SW480 (cell line): Measurements from ENCODE around the gene CDH13.

ENCODE experiments used
- DNase-seq: peaks from one replicate; pipeline ENCODE4 v3.0.0-alpha.2; 2016; ENCODE audit warnings: low spot score

The CDH13 gene

GRCh38 chr16:83842291-83842690, 1215.5 kb downstream of the CDH13 start:
- DNase-seq = no peak

GRCh38 chr16:83842756-83843507, 1216.2 kb downstream of the CDH13 start:
- no peak for DNase-seq

- DNase-seq = no peak
Observed at GRCh38 chr16:83843657-83844056, 1216.9 kb downstream of the CDH13 start.

GRCh38 chr16:83845263-83845662, 1218.5 kb downstream of the CDH13 start:
- no peak for DNase-seq

GRCh38 chr16:83847371-83848225, 1220.8 kb downstream of the CDH13 start:
- DNase-seq = no peak

GRCh38 chr16:83849421-83849820, 1222.7 kb downstream of the CDH13 start:
- DNase-seq = no peak
